GM12878 (cell line): ENCODE measurements around the gene DGKB. TPM values are rescaled to one million over a fixed set of nuclear protein-coding genes. Genes with fewer than 3 reads are reported as not detected.

ENCODE experiments used
- E2F8 ChIP-seq: fragments of 450-650 bp; IDR thresholded peaks from 2 replicates; pipeline ENCODE4 v1.6.1; 2018; ENCODE audit warnings: mild to moderate bottlenecking, low read depth, moderate library complexity; ENCODE audit not compliant: partially characterized antibody
- EZH2 ChIP-seq: IDR thresholded peaks from 2 replicates; pipeline ENCODE4 v1.6.1; 2012; ENCODE audit warnings: low read depth, mild to moderate bottlenecking, control low read depth, inconsistent platforms, low read length, borderline replicate concordance; ENCODE audit not compliant: control insufficient read depth
- HDAC6 ChIP-seq: fragments of 200-600 bp; sonication (generic); IDR thresholded peaks from one replicate; pipeline ENCODE4 v1.8.0; 2017; ENCODE audit warnings: antibody characterized with exemption; ENCODE audit not compliant: unreplicated experiment
- IRF4 ChIP-seq: IDR thresholded peaks from 2 replicates; pipeline ENCODE4 v1.6.1; 2011; ENCODE audit warnings: low read depth, low read length
- KLF5 ChIP-seq: fragments of 450-650 bp; IDR thresholded peaks from 2 replicates; pipeline ENCODE4 v1.6.1; 2014; ENCODE audit warnings: mild to moderate bottlenecking; ENCODE audit not compliant: partially characterized antibody
- MYB ChIP-seq: fragments of 150-350 bp; IDR thresholded peaks from 2 replicates; pipeline ENCODE4 v1.6.1; 2014; ENCODE audit warnings: mild to moderate bottlenecking, low read depth, low read length, borderline replicate concordance
- polyA plus RNA-seq, 11 experiments: library from polyadenylated mRNA; depleted of rRNA in 4 of 11; unstranded in 6 of 11; stranded (reverse) in 5 of 11; fragments of >200 nt; fragmentation: Nextera tagmentation in 4 of 11; fragmentation: Illumina TruSeq in 1 of 11; extraction: Ambion mirVana in 4 of 11; extraction: Trizol in 1 of 11; gene quantifications; 1 replicate in 1 of 11; 2 replicates in 10 of 11; pipeline versions ENCODE4 v1.2.1 to v1.2.3, GENCODE V29; 2011 to 2016; ENCODE audit warnings: inconsistent platforms in 2 of 11, missing spikeins in 2 of 11, low read depth in 1 of 11
- total RNA-seq, 4 experiments: library from RNA; depleted of rRNA in 3 of 4; stranded (reverse); fragments of >200 nt in 3 of 4; fragmentation: Illumina TruSeq in 1 of 4; extraction: Trizol in 1 of 4; gene quantifications; 2 replicates each; pipeline versions ENCODE4 v1.2.1 to v1.2.3, GENCODE V29; 2013 to 2021
- TF ChIP-seq, protein P1 (sequence below): fragments of 450-650 bp; IDR thresholded peaks from 2 replicates; pipeline ENCODE4 v1.6.1; 2017; ENCODE audit warnings: mild to moderate bottlenecking, moderate library complexity

The DGKB gene
- total and polyA plus RNA-seq, 10 of the 15 experiments (the other 5 are each of a cell fraction or from before 2014, with no cell fraction given) = 0.02 to 0.10 (median 0.04) TPM; not detected in 6

DNA sequence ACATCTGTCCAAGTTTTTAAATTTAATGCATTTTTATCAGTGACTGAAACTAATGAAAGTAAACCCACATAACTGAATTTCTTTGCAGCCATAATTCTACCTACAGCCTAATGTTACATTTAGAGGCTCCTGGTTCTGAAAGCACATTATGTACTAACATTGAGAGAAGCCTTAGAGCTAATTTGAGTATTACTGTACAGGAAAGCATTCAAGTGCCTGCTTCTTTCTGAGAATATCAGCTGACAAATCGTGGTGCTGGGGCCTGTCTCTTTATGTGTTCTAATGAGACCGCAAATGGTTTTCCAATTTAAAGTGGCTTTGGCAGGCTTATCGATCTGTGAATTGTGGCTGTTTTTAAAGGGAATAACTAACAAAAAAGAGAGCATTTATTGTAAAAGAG is 32.3 kb upstream of the DGKB start (continued):
- no peak for TF ChIP-seq MYB
- TF ChIP-seq IRF4 = no peak
- TF ChIP-seq HDAC6 = no peak
- no peak for TF ChIP-seq E2F8
- TF ChIP-seq, protein P1, sequence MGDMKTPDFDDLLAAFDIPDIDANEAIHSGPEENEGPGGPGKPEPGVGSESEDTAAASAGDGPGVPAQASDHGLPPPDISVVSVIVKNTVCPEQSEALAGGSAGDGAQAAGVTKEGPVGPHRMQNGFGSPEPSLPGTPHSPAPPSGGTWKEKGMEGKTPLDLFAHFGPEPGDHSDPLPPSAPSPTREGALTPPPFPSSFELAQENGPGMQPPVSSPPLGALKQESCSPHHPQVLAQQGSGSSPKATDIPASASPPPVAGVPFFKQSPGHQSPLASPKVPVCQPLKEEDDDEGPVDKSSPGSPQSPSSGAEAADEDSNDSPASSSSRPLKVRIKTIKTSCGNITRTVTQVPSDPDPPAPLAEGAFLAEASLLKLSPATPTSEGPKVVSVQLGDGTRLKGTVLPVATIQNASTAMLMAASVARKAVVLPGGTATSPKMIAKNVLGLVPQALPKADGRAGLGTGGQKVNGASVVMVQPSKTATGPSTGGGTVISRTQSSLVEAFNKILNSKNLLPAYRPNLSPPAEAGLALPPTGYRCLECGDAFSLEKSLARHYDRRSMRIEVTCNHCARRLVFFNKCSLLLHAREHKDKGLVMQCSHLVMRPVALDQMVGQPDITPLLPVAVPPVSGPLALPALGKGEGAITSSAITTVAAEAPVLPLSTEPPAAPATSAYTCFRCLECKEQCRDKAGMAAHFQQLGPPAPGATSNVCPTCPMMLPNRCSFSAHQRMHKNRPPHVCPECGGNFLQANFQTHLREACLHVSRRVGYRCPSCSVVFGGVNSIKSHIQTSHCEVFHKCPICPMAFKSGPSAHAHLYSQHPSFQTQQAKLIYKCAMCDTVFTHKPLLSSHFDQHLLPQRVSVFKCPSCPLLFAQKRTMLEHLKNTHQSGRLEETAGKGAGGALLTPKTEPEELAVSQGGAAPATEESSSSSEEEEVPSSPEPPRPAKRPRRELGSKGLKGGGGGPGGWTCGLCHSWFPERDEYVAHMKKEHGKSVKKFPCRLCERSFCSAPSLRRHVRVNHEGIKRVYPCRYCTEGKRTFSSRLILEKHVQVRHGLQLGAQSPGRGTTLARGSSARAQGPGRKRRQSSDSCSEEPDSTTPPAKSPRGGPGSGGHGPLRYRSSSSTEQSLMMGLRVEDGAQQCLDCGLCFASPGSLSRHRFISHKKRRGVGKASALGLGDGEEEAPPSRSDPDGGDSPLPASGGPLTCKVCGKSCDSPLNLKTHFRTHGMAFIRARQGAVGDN = no peak
- no peak for TF ChIP-seq EZH2
- no peak for TF ChIP-seq KLF5
- TF ChIP-seq, all 136 proteins: peak for 0
